HG03354 (cell line): Measurements from ENCODE around the gene TECPR2.

ENCODE experiments used
- ATAC-seq: cut with Tn5 transposase; IDR thresholded peaks from one replicate; pipeline ENCODE4 v1.9.1; 2021; ENCODE audit warnings: mild to moderate bottlenecking; ENCODE audit not compliant: unreplicated experiment, poor library complexity, severe bottlenecking

The TECPR2 gene, protein sequence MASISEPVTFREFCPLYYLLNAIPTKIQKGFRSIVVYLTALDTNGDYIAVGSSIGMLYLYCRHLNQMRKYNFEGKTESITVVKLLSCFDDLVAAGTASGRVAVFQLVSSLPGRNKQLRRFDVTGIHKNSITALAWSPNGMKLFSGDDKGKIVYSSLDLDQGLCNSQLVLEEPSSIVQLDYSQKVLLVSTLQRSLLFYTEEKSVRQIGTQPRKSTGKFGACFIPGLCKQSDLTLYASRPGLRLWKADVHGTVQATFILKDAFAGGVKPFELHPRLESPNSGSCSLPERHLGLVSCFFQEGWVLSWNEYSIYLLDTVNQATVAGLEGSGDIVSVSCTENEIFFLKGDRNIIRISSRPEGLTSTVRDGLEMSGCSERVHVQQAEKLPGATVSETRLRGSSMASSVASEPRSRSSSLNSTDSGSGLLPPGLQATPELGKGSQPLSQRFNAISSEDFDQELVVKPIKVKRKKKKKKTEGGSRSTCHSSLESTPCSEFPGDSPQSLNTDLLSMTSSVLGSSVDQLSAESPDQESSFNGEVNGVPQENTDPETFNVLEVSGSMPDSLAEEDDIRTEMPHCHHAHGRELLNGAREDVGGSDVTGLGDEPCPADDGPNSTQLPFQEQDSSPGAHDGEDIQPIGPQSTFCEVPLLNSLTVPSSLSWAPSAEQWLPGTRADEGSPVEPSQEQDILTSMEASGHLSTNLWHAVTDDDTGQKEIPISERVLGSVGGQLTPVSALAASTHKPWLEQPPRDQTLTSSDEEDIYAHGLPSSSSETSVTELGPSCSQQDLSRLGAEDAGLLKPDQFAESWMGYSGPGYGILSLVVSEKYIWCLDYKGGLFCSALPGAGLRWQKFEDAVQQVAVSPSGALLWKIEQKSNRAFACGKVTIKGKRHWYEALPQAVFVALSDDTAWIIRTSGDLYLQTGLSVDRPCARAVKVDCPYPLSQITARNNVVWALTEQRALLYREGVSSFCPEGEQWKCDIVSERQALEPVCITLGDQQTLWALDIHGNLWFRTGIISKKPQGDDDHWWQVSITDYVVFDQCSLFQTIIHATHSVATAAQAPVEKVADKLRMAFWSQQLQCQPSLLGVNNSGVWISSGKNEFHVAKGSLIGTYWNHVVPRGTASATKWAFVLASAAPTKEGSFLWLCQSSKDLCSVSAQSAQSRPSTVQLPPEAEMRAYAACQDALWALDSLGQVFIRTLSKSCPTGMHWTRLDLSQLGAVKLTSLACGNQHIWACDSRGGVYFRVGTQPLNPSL (N-terminal part only)

DNA sequence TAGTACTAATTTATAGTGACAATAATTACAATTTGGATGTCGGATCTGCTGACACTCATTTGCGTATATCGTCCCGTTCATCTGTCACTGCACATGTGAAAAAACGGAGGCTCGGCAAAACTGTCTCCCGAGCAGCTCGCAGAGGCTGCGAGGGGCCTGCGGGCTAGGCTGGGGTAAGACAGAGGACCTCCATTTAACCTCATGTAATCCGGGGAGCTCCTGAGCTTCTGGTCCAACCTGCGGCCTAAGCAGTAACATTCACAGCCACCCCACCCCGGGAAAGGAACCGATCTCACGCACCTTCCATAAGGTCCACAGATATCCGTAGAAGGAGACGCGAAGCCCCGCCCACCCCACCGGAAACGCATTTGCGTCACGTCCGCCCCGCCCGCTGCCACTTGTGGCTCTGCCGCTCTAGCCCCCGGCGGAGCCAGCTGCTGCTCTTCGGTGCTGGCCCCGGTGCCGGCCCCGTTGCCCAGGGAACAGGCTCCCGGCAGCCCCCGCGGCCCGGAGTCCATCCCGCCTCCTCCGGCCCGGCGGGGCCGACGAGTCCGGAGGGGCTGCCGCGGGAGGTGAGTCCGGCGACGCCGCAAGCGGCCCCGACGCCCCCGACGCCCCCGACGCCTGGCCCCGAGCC is at the start of gene TECPR2, which contains the start of gene CINP:
Gene TECPR2, plus strand, starts transcription at position 397 of the 637 bp plus-strand sequence. CDS start 13,781 bp downstream, outside the sequence.
Gene CINP, minus strand, starts transcription at position 346 of the 637 bp plus-strand sequence. Its CDS starts 39 bp downstream, at position 307.
- ATAC-seq: peak; percentile 93

DNA sequence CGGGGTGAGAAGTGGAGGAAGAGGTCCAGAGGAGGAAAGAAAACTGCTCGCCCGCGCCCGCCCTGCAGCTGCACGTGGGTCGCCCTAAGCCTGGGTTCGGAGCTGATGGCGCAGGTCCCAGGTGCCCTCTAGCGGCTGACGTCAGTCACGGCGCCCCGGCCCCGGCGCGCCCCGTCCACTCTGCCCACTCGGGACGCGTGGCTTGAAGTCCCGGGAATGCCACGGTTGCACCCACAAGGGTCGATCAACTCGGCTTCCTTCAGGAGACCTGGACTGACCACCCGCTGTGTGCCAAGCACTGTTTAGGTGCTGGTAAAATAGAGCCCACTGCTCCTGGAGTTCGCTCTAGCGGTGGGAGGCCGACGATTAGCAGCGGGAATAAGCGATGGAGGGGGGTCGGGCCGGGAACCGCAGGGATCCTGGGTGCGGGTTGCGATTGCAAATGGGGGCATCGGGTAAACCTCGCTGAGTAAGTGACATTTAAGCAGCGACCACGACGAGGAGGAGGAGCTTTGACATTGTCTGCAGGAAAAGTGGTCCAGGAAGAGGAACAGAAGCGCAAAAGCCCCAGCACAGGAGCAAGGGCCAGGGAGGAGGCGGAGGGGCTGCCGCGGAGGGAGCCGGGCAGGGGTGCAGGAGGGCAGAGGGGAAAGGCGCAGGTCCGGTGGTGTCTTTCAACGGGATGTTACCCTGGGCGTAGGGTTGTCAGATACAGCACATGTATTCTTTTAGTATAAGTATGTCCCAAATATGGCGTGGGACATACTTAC is 48.3 kb upstream of the TECPR2 start:
- peak; percentile 49 for ATAC-seq

GRCh38 chr14:102315121-102315520 is 47.6 kb upstream of the TECPR2 start:
- no peak for ATAC-seq

DNA sequence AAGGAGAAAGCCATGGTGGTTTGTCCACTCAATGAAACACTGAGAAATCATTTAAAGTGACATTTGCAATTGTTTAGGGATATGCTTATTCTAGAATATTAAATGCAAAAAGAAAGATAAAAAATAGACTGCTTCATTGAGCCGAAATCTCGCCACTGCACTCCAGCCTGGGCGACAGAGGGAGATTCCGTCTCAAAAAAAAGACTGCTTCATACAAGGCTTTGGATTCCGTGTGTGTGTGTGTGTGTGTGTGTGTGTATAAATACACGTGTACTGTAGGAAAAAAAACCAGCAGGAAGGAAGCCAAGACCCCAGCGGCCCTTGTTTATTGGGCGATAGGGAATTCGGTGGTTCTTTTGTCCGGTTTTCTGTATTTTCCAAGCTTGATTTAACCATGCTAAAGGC is 46.4 kb upstream of the TECPR2 start:
- no peak for ATAC-seq

GRCh38 chr14:102316743-102317563 is 45.8 kb upstream of the TECPR2 start:
- peak; percentile 62 for ATAC-seq

DNA sequence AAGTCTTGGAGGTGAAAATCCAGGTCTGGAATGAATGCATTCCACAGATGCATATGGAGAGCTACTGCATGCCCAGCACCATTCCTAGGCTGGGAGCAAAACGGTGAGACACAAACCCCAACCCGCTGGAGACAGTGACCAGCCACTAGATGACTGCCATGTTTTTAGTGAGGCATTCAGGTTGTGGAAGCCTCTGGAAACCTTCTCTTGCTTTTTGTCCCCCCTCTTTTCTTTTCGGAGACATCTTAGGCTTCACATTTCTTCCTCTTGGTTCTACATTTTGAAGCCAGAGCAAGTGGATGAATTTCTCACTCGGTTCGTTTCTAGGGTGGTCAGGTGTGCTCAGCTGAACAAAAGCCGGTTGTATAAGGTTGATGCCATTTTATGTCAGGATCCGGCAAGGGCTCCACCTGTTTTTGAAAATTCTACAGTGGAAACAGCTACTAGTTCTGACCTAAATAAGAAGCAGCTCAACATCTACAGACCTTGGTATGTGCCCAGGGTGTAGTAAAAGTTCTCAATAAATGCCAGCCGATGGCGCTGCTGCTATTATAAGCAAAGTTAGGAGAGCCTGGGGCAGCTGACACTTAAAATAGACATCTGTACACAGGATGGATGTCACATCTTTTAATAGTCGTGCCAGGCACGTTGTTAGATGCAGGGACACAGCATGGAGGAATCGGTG is 45.0 kb upstream of the TECPR2 start:
- ATAC-seq: no peak

- ATAC-seq: no peak
Measured at GRCh38 chr14:102318781-102319276, 43.9 kb upstream of the TECPR2 start.

- ATAC-seq: peak; percentile 62
Measured at GRCh38 chr14:102319351-102320032, 43.2 kb upstream of the TECPR2 start, which contains the start of gene ZNF839. TSS of gene ZNF839 (plus strand) at chr14:102319746. CDS start at chr14:102319766, 20 bp downstream.

- peak; percentile 19 for ATAC-seq
Measured at GRCh38 chr14:102320033-102320660, 42.6 kb upstream of the TECPR2 start.

- ATAC-seq: no peak
Measured at GRCh38 chr14:102320671-102321455, 41.9 kb upstream of the TECPR2 start.

DNA sequence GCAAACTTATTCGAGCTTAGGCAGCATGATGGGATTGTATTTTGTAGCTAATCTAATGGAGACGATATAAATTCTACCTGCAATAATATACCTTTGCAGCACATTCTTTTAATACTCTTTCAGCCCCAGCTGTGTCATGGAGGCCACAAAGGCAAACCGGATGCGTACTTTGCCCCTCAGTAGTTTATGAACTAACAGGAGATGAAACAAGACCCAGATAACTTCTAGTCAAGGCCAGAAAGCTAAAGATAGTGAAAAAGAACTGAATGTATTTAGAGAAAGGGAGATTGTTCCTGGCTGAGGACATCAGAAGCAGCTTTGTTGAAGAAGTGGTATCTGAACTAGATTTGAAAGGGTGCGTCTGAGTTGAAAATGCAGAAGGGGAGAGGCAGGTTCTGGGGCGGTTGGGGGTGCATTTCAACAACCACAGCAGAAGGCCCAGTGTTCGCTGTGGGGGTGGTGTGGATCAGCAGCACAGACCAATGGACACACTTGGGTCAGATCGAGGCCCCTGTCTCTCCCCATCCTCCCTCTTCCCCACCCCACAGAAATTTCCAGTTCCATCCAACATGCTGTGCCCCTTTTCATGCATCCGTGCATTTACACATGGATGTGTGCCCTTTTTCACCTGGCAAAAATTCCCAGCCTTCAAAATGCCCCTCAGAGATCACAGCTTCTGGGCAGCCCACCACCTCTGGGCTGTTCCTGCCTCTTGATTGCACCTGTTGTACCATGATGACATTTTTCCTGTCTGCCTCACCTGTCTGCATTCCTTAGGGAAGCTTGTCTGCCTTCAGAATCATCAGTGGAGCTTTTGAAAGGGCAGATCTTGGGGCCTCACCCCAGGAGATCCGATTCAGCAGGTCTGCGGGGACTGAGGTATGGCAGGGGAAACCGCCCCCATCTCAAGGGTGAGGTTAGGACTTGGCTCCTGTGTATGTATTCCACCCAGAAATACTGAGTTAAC is 41.0 kb upstream of the TECPR2 start:
- ATAC-seq: no peak

- no peak for ATAC-seq
Measured at GRCh38 chr14:102323102-102323501, 39.6 kb upstream of the TECPR2 start.

DNA sequence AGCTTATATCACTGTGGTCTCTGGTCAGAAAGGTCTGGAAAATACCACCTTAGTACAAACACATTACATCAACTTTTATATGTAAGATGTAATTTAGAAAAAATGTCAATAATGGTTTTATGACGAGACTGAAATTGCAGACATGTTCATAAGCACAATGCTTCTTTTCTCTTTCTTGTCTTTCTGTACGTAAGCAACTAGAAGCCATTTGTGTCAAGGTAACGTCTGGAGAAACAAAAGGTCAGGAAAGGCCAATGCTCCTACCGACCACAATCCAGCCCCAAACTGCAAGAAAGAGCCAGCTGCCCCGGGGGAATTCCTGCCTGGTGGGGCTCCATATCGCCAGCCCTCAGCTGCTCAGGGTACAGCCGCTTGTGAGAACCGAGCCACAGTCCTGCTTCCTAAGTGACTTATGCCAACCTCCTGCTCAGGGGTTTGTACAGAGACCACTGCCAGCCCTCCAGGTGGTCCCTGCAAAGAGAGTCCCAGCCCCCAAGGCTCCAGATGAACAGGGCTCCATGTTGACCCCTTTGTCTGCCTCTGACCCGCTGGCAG is 36.9 kb upstream of the TECPR2 start:
- ATAC-seq: no peak

DNA sequence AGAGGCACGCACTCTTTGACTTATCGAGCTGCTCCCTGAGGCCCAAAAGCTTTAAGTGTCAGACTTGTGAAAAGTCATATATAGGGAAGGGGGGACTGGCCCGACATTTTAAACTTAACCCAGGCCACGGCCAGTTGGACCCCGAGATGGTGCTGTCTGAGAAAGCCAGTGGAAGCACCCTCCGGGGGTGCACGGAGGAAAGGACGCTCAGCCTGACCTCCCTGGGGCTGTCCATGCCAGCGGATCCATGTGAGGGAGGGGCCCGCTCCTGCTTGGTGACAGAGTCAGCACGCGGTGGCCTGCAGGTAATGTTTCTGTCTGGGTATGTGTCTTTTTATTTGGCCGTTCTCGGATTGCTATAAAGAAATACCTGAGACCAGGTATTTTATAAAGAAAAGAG is 36.2 kb upstream of the TECPR2 start:
- ATAC-seq: no peak
